ENCODE measurements around the gene SCUBE2. TPM values are rescaled to one million over a fixed set of nuclear protein-coding genes. Genes with fewer than 3 reads are reported as not detected.
A peak's percentile ranks its signal among the peaks of the same experiment; 100 is the strongest.

The SCUBE2 gene
- total RNA-seq, 1 donor from 2014 or later, result 0.89 TPM

DNA sequence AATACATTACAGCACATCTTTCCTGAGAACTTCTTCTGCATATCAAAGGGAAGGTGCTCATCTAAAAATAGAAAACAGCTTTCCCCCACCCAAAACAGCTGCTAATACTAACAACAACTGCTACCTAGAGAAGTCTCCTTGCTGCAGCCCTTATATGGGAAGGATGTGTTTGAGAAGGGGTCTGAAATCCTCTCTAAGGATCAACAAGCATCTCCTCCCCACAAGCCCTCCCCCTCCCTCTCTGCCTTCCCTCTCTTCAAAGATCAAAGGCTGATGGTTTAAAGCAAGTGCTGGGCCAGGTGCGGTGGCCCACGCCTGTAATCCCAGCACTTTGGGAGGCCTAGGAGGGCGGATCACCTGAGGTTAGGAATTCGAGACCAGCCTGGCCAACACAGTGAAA is 33.5 kb downstream of the SCUBE2 start:
- no peak for ATAC-seq
- DNase-seq, result no peak
- intact Hi-C loops (cut with micrococcal nuclease), result no loop called here

DNA sequence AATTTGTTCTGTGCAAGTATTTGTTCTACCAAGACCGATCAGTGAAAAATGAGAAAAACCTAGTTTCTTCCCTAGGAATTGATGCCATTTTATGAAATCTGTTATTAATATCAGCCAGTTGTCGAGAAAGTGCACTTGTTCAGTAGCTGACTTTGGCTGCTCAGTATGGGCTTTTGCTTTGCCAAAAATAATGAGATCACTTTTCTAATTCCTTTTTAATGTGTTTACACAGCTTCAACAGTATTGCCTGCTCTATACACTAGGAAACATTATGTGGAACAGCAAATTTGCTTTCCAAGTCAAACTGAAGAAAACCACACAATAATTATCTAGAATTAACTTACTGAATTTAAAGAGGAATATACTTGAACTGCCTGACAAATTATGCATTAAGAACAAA is 34.4 kb downstream of the SCUBE2 start:
- DNase-seq (no peak), ATAC-seq (peak; percentile 67)
- intact Hi-C loops (cut with micrococcal nuclease), result no loop called here

DNA sequence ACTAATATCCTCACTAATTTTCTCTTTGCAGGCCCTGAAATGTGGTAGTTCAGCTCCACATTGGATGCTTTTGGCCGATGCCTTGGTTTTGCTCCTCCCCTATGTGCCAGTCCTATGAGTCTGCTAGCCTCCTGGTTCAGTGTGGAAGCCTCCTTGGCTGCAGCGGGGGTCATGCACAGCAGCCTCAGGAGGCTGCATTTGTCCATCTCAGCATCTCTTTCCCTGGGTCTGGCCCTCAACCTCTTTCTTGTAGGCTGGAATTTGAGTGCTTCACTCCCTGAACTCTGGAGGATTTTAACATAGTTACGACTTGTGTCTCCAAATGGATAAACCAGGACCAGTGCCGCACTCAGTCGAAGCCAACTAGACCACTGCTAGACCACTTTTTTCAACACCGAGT is 34.9 kb downstream of the SCUBE2 start:
- ATAC-seq (peak; percentile 25), DNase-seq (no peak)
- intact Hi-C loops (cut with micrococcal nuclease), result no loop called here

DNA sequence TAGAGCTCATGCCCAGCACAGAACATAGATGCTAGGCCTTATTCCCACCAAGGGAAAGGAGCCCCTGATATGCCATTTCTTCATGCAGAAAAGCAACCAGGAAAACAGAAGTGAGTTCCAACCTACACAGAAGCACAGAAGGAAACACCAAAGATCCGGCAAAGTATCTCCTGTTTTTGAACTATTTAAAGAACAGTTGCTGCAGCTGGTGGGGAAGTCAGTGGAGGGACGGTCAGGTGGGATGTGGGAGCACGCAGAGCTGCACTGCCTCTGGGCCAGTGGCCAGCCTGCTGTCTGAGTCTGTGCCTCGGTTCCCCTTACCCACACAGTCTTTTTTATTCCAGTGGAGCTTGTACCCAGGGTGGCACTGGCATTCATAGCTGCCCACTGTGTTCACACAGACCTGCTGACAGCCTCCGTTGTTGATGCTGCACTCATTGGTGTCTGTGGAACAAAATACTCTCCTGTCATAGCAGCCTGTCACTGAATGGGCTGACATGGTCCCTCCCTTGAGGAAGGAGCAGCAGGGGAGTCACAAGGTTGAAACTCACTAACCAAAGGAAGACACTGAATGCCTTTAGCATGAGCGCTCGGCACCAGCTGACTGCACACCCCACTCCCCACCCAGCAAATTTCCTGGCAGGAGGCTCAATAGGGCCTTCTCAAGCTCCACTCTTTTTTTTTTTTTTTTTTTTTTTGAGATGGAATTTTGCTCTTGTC is 37.9 kb downstream of the SCUBE2 start:
- DNase-seq, result no peak
- ATAC-seq, result no peak

DNA sequence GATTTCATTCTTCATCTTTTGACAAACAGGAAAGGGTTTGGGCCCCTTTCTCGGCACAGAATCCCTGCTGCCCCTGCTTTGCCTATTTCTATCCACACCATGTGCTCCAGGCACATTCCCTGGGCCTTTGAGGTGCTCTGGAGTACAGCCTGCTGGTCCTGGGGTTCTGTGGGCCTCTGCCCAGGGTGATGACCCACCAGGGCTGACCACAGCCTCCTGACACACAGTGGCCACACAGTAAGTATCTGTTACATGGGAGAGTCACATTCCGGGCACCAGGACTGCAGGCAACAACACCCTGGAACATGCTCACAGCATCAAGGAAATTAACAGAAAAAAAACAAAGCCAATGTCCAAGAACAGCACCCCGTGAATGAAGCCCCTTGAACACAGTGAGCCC is 39.1 kb downstream of the SCUBE2 start:
- no peak for DNase-seq
- intact Hi-C loops (cut with micrococcal nuclease), result no loop called here
- no peak for ATAC-seq

More for the DNA sequence above, 37.9 kb downstream of the SCUBE2 start:
- intact Hi-C loops (cut with micrococcal nuclease), result no loop called here

DNA sequence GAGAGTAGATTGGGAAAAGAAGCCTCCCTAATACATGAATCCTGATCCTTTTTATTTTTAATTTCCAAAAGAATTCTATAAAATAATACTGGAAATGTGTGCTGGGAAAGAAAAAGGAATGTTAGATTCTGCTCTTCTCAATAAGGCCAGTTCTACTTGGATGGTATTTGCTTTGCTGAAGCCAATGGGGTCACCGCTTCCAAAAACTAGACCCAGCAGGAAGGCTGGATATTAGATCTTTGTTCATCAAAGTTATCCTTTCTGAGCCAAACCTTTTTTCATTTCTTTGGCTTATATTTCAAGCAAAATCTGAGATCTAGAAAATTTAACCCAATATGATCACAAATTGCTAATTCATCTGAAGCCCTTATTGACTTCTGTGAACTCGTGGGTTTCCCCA is 41.4 kb downstream of the SCUBE2 start:
- DNase-seq (no peak), ATAC-seq (no peak)
- intact Hi-C loops (cut with micrococcal nuclease), result no loop called here

DNA sequence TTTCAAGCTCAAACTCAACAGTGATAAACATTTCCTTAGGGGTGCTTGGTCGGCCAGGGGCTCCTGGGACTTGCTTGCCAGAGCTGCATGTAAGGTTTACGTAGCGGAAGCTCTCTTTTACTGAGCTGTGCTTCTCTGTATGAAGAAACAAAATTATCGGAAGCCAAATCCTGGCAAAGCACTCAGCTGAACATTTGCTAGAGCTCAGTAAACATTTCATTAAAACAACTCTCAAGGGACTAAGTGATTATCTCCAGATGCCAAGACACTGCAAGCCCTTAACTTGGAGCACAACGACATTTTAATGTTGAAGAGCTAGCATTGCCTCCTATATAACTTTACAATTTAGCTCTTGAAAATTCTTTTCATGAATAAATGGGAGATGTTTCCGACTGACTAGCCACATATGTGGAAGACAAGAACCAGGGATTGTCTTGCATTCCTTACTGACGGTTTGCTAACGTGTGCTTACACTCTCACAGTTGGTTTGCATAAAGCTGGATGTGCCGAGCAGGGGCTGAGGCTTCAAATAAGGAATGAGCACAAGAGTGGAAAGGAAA is 43.4 kb downstream of the SCUBE2 start:
- intact Hi-C loops (cut with micrococcal nuclease), result no loop called here
- ATAC-seq, result peak; percentile 83
- peak; percentile 40 for DNase-seq

DNA sequence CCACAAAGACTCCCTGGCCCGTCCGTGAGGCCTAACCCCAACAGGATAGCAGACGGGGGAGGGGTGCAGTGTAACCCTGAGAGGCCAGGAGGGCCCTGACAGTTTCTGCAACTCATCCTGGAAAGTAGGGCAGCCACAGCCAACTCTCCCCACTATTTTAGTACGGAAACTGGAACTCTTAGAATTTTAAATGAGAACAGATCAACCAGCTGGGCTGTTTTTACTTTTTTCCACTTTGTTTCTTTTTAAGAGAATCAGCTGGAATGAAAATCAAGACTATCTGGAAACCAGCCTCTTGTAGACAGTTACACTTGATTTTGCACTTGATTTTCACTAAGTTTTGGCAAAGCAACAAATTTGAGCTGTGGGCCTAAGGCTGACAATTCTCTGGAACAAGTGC is 44.9 kb downstream of the SCUBE2 start:
- DNase-seq (no peak), ATAC-seq (peak; percentile 69)
- intact Hi-C loops (cut with micrococcal nuclease), result no loop called here

DNA sequence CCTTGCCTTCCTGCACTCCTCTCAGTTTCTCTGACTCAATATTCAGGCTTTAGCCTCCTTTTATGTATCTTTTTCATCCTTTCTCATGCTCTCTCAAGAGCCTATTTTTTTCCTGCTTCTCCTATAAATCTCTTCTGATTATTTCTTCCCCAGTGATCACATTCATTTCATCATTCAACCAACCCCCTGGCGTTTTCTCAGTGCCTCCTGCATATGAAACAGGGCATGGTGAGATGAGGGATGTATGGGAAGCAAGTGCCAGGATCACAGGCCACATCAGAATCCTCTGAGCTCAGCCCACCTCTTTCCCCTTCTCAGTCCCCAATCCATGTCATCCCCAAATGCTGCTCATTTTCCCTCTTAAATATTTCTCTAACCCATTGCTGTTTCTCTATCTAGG is 48.9 kb downstream of the SCUBE2 start:
- intact Hi-C loops (cut with micrococcal nuclease), result no loop called here
- DNase-seq (no peak), ATAC-seq (no peak)

DNA sequence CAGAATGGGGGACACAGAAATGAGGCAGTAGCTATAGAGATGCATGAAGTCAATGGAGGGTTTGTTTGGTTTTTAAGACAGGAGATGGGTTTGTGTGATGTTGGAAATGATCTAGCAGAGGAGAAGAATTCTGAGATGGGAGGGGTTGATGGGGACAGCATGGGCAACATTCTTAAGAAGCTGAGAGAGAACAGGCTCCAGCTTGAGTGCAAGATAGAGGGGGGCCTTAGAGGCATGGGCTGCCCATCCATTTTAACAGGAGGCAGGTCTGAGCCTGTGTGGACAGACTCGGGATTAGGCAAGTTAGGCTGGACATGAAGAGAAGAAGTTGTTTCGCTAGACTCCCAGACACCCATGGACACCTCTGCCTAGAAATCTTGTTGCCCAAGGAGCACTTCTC is 49.7 kb downstream of the SCUBE2 start:
- intact Hi-C loops (cut with micrococcal nuclease), result no loop called here
- no peak for DNase-seq
- no peak for ATAC-seq

DNA sequence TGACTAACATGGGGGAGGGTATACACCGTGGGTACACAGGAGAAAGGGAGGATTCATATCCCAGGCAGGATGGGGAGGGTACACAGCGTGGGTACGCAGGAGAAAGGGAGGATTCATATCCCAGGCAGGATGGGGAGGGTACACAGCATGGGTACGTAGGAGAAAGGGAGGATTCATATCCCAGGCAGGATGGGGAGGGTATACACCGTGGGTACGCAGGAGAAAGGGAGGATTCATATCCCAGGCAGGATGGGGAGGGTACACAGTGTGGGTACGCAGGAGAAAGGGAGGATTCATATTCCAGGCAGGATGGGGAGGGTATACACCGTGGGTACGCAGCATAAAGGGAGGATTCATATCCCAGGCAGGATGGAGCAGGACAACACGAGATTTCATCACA is 51.0 kb downstream of the SCUBE2 start:
- intact Hi-C loops (cut with micrococcal nuclease), result no loop called here
- DNase-seq, result no peak
- ATAC-seq, result no peak

DNA sequence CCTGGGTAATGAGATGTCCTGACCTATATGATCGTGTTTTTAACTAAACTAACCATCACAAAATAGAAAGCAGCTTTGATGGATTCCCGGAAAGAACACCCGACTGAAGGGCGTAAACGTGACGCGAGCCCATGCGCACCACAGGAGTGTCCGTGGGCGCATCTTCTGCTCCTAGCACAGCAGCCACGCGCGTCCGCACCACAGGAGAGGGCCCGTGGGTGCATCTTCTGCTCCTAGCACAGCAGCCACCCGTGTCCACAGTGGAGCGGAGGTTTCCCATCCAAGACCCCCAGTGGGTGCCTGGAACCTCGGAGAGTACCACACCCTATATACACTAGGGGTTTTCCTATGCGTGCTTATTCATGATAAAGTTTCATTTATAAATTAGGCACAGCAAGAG is 51.5 kb downstream of the SCUBE2 start:
- no peak for DNase-seq
- ATAC-seq, result no peak
- intact Hi-C loops (cut with micrococcal nuclease), result no loop called here

DNA sequence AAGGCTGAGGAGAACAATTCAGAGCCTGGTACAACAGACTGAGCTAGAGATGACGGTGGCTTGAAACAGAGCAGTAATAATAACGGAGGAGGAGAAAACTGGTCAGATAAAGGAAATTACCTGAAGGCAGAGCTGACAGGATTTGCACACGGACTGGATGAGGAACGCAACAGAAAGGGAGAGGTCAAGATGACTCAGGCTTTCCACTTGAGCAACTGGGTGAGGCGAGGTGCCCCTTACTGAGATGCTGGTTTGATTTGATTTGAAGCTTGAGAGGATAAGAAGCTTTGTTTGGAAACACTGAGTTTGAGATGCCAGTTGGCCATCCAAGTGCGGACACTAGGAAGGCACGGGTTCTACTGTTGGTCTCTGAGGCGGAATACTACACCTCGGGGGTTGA is 52.2 kb downstream of the SCUBE2 start:
- intact Hi-C loops (cut with micrococcal nuclease), result no loop called here
- no peak for ATAC-seq
- DNase-seq, result no peak

DNA sequence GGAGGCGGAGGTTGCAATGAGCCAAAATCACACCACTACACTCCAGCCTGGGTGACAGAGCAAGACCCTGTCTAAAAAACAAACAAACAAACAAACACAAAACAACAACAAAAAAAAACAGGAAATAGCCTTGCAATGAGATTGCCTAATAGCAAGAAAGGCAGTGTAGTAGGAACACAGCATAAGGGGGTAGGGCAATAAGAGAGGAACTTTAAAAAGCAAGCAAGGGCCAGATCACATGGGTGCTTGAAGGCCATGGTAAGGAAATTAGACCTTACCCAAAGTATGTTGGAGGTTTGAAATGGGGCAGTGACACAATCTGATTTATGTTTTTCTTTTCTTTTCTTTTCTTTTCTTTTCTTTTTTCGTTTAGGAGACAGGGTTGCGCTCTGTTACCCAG is 52.9 kb downstream of the SCUBE2 start:
- no peak for ATAC-seq
- no peak for DNase-seq
- intact Hi-C loops (cut with micrococcal nuclease), result no loop called here

DNA sequence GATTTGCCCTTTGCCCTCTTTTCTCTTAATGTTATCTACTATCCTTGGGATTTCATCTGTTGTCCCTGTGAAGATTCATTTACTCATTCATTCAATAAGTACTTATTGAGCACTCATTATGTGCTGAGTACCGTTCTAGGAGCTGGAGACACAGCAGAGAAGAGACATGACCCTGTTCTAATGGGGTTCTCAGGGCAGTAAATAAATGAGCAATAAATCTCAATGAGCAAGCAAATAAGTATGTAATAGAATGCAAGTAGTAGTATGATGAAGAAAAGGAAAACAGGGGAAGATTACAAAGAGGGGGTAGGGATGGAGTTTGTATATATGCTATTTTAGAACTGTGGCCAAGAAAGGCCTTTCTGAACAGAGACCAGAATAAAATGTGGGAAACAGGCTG is 53.4 kb downstream of the SCUBE2 start:
- intact Hi-C loops (cut with micrococcal nuclease), result no loop called here
- ATAC-seq (no peak), DNase-seq (no peak)

DNA sequence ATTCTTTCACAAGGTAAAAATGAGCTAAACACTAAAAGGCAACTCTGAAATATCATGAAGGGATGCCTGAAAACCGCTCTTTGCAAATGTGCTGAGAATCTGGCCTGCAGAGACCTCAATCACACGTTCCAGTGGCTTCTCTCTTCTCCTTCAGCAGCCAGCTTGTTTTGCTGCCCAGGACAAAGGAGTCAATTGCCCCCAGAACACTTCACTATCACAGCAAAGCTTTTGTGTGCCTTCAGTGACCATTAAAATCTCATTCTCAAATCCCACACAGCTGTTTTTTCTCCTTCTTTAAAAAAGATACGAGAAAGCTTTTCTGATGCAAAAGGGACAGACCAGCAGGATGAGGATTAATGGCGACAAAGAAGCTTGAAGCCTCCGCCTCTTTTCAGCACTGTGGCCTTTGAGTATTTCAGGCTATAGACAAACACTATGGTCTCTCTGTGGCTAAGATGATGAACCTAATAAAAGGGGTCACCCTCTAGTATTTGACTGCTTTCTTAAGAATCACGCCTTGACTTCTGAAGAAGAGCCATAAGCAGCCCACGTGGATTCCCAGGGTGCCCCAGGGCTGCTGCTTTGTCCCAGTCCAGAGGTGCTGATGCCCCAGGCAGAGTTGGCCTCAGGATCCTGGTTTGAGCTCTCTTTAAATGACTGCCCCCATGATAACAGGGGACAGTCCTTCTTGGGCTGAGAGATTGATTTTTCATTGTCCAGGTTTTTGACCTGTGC is 54.2 kb downstream of the SCUBE2 start:
- DNase-seq (no peak), ATAC-seq (no peak)
- intact Hi-C loops (cut with micrococcal nuclease), result no loop called here

DNA sequence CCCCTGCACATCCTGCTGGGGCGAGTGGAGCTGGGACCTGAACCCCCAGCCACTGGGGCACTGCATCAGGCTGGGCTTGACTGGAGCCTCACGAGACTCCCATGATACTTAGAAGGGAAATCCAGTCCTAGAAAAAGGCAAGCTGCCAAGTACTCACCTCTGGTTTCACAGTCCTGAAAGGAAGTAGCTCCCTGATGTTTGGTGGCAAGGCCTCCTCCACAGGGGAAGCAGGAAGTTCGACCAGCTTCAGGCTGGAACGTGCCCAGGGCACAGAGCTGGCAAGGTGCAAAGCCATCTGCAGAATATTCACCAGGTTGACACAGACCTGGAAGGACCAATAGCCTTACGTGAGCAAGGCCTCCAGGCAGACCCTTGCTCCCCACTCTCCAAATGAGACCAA is 60.8 kb downstream of the SCUBE2 start:
- intact Hi-C loops (cut with micrococcal nuclease), result no loop called here
- no peak for ATAC-seq
- DNase-seq, result no peak

DNA sequence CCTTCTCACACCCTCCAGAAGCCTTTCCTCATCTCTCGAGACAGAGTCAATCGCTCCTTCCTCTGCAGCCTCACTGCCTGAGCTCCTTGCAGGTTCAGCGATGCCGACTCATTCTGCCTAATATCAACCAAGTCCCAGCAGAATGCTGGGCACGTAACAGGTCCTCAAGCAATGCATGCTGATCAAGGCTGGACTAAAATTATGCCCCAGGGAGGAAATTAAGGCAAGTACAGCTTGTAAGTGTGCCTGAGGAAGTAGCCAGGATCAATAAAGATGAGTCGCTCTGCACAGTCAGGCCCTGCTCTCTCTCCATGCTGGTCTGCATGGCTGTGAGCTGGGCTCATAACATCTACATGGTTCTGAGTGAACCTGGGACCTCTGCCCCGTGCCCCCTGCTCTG is 62.0 kb downstream of the SCUBE2 start:
- intact Hi-C loops (cut with micrococcal nuclease), result no loop called here
- ATAC-seq (no peak), DNase-seq (no peak)

DNA sequence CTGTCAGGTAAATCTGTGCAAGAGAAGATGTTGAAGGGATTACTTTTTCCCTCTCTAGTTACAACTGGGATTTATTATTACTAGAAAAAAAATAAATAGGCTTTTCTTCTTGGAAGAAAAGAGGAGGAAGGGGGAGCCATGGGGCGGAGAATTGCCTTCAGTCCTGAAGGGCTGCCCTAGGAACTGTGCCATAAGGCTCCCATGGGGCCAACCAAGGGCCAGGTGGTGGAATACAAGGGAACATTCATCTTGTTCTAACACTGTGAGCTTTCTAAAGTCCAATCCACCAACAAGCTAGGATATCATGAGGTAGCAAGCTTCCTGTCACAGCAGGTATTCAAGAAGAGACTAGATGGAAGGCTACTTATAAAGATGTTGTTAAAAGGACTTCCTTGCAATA is 62.8 kb downstream of the SCUBE2 start:
- peak; percentile 39 for DNase-seq
- ATAC-seq, result no peak
- intact Hi-C loops (cut with micrococcal nuclease), result no loop called here

DNA sequence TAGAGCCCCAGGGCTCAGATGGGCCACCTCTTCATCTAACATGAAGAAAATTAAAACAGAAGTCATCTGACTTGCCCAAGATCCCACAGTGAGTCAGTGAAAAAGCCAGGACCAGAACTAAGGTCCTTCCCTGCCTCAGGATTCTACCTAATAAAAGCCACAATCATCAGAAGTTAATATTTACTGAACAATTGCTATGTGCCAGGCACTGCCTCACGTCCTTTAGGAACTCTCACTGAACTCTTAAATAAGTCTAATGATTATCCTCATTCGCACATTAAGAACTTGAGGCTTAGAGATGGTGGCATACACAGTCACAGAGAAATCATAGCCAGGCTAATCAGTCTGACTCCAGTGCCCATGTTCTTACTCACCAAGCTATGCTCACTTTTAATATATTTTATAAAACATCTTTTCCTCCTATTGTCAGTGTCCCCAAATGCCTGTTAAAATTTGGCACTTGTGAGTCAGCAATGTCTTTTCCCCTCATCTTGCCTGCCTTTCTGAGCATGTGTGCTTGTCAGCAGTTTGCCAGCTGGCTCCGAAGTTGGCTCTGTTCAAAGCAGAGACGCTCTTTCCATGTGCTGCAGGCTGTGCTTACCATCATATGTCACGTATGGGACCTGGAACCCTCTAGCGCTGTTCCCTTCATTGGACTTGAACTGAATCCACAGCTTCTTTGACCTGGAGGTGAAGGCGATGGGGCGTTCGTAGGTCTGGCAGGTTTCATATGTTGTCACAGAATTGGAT is 66.1 kb downstream of the SCUBE2 start:
- ATAC-seq (peak; percentile 59), DNase-seq (peak; percentile 35)
- intact Hi-C loops (cut with micrococcal nuclease), result no loop called here
